Stimulated activated memory B cell treated with anti-CD40 and anti-IgM and Interleukin-4, amounts not matched to agents 10 μg/mL and 1 μg/mL and 100 μg/mL, for 72 hours (primary cell): ENCODE measurements around the gene GRM8.

Experiments
- ATAC-seq: fragments of 150-1000 bp; cut with Tn5 transposase; 2 replicates; pipeline ENCODE4 v1.10.0; 2021
- H3K27ac Mint-ChIP-seq: one replicate; pipeline ENCODE4 v1.8.0; 2022; ENCODE audit warnings: mild to moderate bottlenecking, mixed read lengths
- H3K27me3 Mint-ChIP-seq: one replicate; pipeline ENCODE4 v1.8.0; 2022; ENCODE audit warnings: mixed read lengths
- H3K36me3 Mint-ChIP-seq: one replicate; pipeline ENCODE4 v1.8.0; 2022; ENCODE audit warnings: mixed read lengths
- H3K4me1 Mint-ChIP-seq: one replicate; pipeline ENCODE4 v1.8.0; 2022; ENCODE audit warnings: mixed read lengths
- H3K4me3 Mint-ChIP-seq: one replicate; pipeline ENCODE4 v1.8.0; 2022; ENCODE audit warnings: mild to moderate bottlenecking, moderate library complexity, mixed read lengths
- H3K9me3 Mint-ChIP-seq: one replicate; pipeline ENCODE4 v1.8.0; 2022; ENCODE audit warnings: mixed read lengths

Gene GRM8

GRCh38 chr7:126667742-126668366, 584.9 kb downstream of the GRM8 start:
- ATAC-seq, result no peak
- H3K36me3 Mint-ChIP-seq, result no peaks in the 10 kb centered on the region
- no peaks in the 10 kb centered on the region for H3K4me1 Mint-ChIP-seq
- no peak overlapping the region for H3K4me3 Mint-ChIP-seq
- no peaks in the 10 kb centered on the region for H3K27me3 Mint-ChIP-seq
- no peak overlapping the region for H3K27ac Mint-ChIP-seq
- H3K9me3 Mint-ChIP-seq, result peaks cover 3% of the 10 kb centered on the region

GRCh38 chr7:126662856-126663255, 589.9 kb downstream of the GRM8 start:
- ATAC-seq, result no peak
- H3K4me3 Mint-ChIP-seq, result no peak overlapping the region
- H3K27me3 Mint-ChIP-seq, result no peaks in the 10 kb centered on the region
- H3K27ac Mint-ChIP-seq, result no peak overlapping the region
- no peaks in the 10 kb centered on the region for H3K36me3 Mint-ChIP-seq
- H3K4me1 Mint-ChIP-seq, result peaks cover 15% of the 10 kb centered on the region
- H3K9me3 Mint-ChIP-seq, result peaks cover 3% of the 10 kb centered on the region

DNA sequence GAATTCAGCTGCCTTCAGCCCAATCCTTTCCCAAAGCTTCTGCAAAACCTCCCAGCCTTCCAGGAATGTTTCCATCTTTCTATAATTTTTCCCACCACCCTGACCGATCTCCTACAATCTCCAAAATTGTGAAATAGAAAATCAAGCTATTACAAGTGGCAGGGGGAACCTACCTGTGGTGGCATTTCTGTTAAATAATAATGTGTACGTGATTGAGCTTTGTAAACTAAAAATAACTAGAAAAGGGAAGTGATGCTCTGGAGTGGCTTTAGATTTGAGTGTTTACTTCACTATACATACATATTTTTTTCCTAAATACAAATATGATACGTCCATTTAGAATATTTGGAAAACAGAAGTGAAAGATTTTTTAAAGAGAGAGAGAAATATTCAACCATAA, 593.6 kb downstream of the GRM8 start:
- Mint-ChIP-seq H3K36me3 (no peaks in the 10 kb centered on the region), H3K9me3 (no peaks in the 10 kb centered on the region), H3K27ac (peak overlapping the region; percentile 79), H3K4me3 (no peak overlapping the region), H3K4me1 (peaks cover 22% of the 10 kb centered on the region), H3K27me3 (no peaks in the 10 kb centered on the region)
- peak; percentile 8 for ATAC-seq

DNA sequence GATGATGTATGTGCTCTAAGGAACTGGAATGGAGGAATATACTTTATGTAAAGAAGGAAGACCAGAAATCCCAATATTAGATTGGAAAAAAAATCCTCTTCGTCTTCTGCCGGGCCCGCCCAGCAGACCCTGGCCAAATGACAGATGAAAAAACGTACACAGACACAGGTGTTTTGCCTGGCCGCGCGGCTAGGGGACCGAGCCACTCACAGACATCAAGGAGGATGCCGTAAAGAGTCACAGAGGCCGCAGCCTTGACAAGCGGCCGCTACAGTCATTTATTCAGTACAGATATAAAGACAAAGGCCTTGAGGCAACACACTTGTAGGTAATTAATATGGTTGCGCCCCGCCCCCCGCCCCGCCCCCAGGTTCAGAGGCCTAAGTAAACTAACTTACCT, 594.1 kb downstream of the GRM8 start:
- H3K36me3 Mint-ChIP-seq, result no peaks in the 10 kb centered on the region
- no peaks in the 10 kb centered on the region for H3K9me3 Mint-ChIP-seq
- H3K27ac Mint-ChIP-seq, result peak overlapping the region; percentile 79
- peaks cover 22% of the 10 kb centered on the region for H3K4me1 Mint-ChIP-seq
- ATAC-seq, result no peak
- H3K27me3 Mint-ChIP-seq, result no peaks in the 10 kb centered on the region
- H3K4me3 Mint-ChIP-seq, result no peak overlapping the region

DNA sequence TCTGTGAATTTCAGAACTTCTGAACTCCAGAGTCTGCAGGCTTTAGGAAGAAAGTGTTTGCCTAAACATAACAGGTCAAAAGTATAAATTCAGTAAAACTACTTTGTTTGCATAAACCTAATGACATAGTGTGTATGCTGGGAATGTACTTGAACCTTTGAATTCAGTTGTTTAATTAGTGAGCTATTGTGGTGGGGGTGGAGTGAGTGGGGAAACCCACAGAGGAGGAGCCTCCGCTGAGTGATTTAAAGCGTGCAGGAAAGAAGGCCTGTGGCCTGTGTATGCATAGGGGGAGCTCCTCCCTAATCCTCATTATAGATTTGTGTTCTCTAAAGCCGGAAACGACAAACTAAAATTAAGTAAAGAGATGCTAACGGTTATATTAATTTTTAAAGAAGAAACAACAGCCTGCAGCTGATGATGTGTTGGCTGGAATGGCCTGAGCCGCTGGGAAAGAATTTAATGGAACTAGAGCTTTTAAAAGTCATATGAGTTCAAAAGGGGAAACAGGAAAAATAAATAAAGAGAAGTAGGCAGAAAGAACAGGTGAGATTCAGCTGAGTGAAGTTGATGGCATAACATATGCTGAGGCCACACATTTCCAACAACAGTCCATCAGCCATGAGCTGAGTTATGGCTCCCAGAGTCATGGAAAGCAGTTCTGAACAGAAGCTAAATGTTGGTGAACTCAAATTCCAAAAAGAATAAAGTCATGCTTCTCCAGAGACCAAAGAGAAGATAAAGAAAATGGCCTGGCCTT, 595.0 kb downstream of the GRM8 start:
- Mint-ChIP-seq H3K4me1 (peaks cover 22% of the 10 kb centered on the region), H3K9me3 (no peaks in the 10 kb centered on the region), H3K27ac (peak overlapping the region; percentile 79), H3K36me3 (no peaks in the 10 kb centered on the region), H3K4me3 (no peak overlapping the region), H3K27me3 (no peaks in the 10 kb centered on the region)
- ATAC-seq, result peak; percentile 70

GRCh38 chr7:126657137-126657536, 595.6 kb downstream of the GRM8 start:
- Mint-ChIP-seq H3K27ac (no peak overlapping the region), H3K27me3 (no peaks in the 10 kb centered on the region), H3K4me3 (no peak overlapping the region), H3K9me3 (no peaks in the 10 kb centered on the region), H3K4me1 (peaks cover 22% of the 10 kb centered on the region), H3K36me3 (no peaks in the 10 kb centered on the region)
- ATAC-seq, result no peak

- no peak overlapping the region for H3K27ac Mint-ChIP-seq
- ATAC-seq, result no peak
- H3K4me1 Mint-ChIP-seq, result peaks cover 22% of the 10 kb centered on the region
- no peaks in the 10 kb centered on the region for H3K9me3 Mint-ChIP-seq
- no peaks in the 10 kb centered on the region for H3K27me3 Mint-ChIP-seq
- H3K36me3 Mint-ChIP-seq, result no peaks in the 10 kb centered on the region
- H3K4me3 Mint-ChIP-seq, result no peak overlapping the region
Observed at GRCh38 chr7:126656165-126656564, 596.6 kb downstream of the GRM8 start.

DNA sequence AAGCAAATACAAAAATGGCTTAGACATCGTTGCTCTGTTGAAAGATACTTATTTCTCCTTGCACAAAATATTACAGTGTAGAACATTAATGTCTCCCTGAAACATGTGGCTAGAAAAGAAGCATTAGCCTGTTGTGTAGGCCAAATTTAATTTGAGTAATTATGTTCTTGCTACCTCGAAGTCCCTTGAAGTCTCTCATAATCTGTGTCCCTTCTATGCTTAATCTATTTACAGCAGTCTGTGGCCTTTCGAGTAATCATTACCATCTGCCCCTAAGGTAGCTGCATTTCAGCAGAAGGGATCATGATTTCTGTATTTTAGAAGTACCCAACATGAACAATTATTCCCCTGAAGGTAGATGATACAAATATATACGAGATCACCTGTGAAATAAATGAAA, 615.2 kb downstream of the GRM8 start:
- H3K9me3 Mint-ChIP-seq, result peaks cover 4% of the 10 kb centered on the region
- H3K27ac Mint-ChIP-seq, result no peak overlapping the region
- H3K4me3 Mint-ChIP-seq, result no peak overlapping the region
- no peak for ATAC-seq
- no peaks in the 10 kb centered on the region for H3K36me3 Mint-ChIP-seq
- no peaks in the 10 kb centered on the region for H3K27me3 Mint-ChIP-seq
- H3K4me1 Mint-ChIP-seq, result no peaks in the 10 kb centered on the region

DNA sequence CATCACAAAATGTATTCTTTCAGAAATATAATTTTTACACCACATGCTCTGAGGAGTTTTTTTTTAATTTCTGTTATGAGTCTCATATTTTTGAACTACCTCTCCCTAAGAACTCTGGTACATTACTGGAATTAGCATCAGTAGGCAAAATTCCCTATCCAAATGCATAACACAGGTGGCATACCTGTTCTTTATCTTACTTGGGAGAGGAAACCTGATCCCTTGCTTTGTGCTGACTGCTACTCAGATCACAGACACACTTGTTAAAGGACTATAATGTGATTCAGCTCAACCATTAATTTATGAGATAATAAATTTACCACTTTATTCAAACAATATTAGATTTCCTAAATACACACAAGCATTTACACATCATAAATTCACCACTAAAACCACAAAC, 617.2 kb downstream of the GRM8 start:
- Mint-ChIP-seq H3K4me3 (no peak overlapping the region), H3K9me3 (peaks cover 5% of the 10 kb centered on the region), H3K4me1 (no peaks in the 10 kb centered on the region), H3K27ac (no peak overlapping the region), H3K27me3 (no peaks in the 10 kb centered on the region), H3K36me3 (no peaks in the 10 kb centered on the region)
- ATAC-seq, result no peak

- Mint-ChIP-seq H3K36me3 (no peaks in the 10 kb centered on the region), H3K27ac (no peak overlapping the region), H3K9me3 (no peaks in the 10 kb centered on the region), H3K27me3 (no peaks in the 10 kb centered on the region), H3K4me1 (no peaks in the 10 kb centered on the region), H3K4me3 (no peak overlapping the region)
- no peak for ATAC-seq
Observed at GRCh38 chr7:126608339-126608776, 644.4 kb downstream of the GRM8 start.

GRCh38 chr7:126606331-126606730, 646.4 kb downstream of the GRM8 start:
- Mint-ChIP-seq H3K27ac (no peak overlapping the region), H3K36me3 (no peaks in the 10 kb centered on the region), H3K4me3 (no peak overlapping the region), H3K9me3 (no peaks in the 10 kb centered on the region), H3K27me3 (no peaks in the 10 kb centered on the region), H3K4me1 (no peaks in the 10 kb centered on the region)
- ATAC-seq, result no peak

GRCh38 chr7:126605553-126605952, 647.2 kb downstream of the GRM8 start:
- H3K27ac Mint-ChIP-seq, result no peak overlapping the region
- no peaks in the 10 kb centered on the region for H3K27me3 Mint-ChIP-seq
- H3K36me3 Mint-ChIP-seq, result no peaks in the 10 kb centered on the region
- no peak overlapping the region for H3K4me3 Mint-ChIP-seq
- no peaks in the 10 kb centered on the region for H3K4me1 Mint-ChIP-seq
- no peak for ATAC-seq
- no peaks in the 10 kb centered on the region for H3K9me3 Mint-ChIP-seq

DNA sequence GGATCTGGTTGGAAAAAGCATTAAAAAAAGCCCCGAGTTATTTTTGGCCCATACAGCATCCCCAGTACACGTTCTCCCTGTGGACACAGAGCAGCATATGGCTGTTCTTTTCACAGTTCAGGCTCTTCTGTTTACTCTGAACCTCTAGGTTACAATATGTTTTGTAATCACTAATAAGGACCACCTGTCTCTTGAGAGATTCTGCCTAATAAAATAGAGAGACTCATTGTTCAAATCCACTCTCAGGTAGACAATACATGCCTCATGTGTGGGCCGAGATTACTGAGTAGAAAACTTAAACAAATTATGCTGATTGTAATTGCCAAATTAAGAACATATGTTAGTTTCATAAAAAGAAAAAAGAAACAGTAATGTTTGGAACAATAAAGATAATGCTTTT, 647.7 kb downstream of the GRM8 start:
- Mint-ChIP-seq H3K4me1 (no peaks in the 10 kb centered on the region), H3K27me3 (no peaks in the 10 kb centered on the region), H3K4me3 (no peak overlapping the region), H3K9me3 (no peaks in the 10 kb centered on the region), H3K36me3 (no peaks in the 10 kb centered on the region), H3K27ac (no peak overlapping the region)
- ATAC-seq, result no peak

DNA sequence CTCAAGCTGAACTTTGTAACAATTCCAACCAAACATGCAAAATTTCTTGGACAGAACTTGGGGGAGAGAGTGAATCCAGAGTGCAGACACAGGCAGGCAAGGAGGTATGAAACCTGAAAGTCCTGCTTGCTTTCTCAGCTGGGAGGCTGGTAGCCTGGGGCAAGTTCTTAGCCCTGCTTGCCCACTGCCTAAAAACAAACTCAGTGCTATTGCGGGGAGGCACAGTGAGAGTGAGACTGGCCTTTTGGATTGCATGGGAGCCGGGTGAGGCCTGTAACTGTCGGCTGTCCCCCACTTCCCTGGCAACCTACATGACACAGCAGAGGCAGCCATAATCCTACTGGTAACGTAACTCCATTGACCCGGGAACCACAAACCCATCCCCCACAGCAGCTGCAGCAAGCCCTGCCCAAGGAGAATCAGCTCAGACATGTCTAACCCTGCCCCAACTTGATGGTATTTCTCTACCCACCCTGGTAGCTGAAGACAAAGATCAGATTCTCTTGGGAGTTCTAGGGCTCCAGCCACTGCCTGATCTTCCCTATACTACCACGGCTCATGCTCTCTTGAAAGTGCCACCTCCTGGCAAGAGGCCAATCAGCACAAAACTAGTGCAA, 663.6 kb downstream of the GRM8 start:
- H3K27me3 Mint-ChIP-seq, result no peaks in the 10 kb centered on the region
- no peak for ATAC-seq
- H3K4me1 Mint-ChIP-seq, result no peaks in the 10 kb centered on the region
- no peak overlapping the region for H3K27ac Mint-ChIP-seq
- H3K4me3 Mint-ChIP-seq, result no peak overlapping the region
- no peaks in the 10 kb centered on the region for H3K36me3 Mint-ChIP-seq
- H3K9me3 Mint-ChIP-seq, result peaks cover 5% of the 10 kb centered on the region

GRCh38 chr7:126578338-126578737, 674.4 kb downstream of the GRM8 start:
- no peak for ATAC-seq
- Mint-ChIP-seq H3K9me3 (no peaks in the 10 kb centered on the region), H3K27me3 (no peaks in the 10 kb centered on the region), H3K4me1 (no peaks in the 10 kb centered on the region), H3K36me3 (no peaks in the 10 kb centered on the region), H3K4me3 (no peak overlapping the region), H3K27ac (no peak overlapping the region)
